ENCODE results near the gene BLOC1S1.

BLOC1S1 gene

DNA sequence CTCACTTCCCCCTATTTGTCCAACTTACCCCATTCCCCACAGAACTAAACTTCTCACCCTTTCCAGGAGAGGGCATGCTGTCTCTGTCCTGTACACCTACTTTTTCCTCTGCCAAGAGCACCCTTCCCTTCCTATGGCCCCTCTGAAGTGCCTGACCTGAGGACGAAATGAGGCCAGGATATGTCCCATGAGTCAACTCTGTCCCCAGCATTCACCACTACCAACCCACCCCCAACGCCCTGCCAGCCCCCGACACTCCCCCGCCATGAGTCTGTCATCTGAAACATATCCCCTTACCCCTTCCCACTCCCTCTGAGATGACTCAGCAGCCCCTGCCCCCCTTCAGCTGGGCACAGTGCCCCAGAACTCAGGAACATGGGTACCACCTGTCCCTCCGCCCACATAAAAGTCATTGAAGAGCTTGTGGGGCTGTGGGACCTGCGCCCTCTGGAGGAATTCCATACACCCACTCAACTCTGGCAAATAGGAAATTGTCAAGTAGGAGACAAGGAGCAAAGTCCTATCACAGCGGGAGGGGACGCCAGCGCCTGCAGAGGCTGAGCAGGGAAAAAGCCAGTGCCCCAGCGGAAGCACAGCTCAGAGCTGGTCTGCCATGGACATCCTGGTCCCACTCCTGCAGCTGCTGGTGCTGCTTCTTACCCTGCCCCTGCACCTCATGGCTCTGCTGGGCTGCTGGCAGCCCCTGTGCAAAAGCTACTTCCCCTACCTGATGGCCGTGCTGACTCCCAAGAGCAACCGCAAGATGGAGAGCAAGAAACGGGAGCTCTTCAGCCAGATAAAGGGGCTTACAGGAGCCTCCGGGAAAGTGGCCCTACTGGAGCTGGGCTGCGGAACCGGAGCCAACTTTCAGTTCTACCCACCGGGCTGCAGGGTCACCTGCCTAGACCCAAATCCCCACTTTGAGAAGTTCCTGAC lies 34.4 kb upstream of the BLOC1S1 start:
- Histone ChIP-seq H3K9ac (ENCODE audit: low read length) (peak overlapping the region; percentile 38), H3K23ac (ENCODE audit: low read length in 2 of 2) (no peak overlapping the region), H3K4me3 (ENCODE audit: insufficient read depth in 1 of 2, low read depth in 1 of 2, low read length in 2 of 2) (peak overlapping the region in 1 of 2 experiments; percentile 68), H3K27me3 (ENCODE audit: control insufficient read depth in 1 of 2, insufficient read depth in 1 of 2, low read length in 2 of 2) (peaks cover 0 to 23% of the 10 kb centered on the region in 2 experiments), H3K4ac (ENCODE audit: low read depth in 1 of 2, low read length in 2 of 2) (no peak overlapping the region), H4K8ac (ENCODE audit: low read length) (no peak overlapping the region), H2AFZ (ENCODE audit: low read depth, low read length) (no peak overlapping the region), H3K4me1 (ENCODE audit: control insufficient read depth, insufficient read depth, low read depth, low read length) (peaks cover 9% of the 10 kb centered on the region), H3K4me2 (ENCODE audit: low read length, poor library complexity, severe bottlenecking) (no peak overlapping the region), H3K36me3 (ENCODE audit: control insufficient read depth in 1 of 2, insufficient read depth in 2 of 2, low read depth in 1 of 2, low read length in 2 of 2) (peaks cover 0 to 14% of the 10 kb centered on the region in 2 experiments), H3K18ac (ENCODE audit: low read depth in 1 of 2, low read length in 2 of 2) (no peak overlapping the region), H2BK15ac (ENCODE audit: low read depth, poor library complexity, severe bottlenecking) (no peak overlapping the region), H2BK5ac (ENCODE audit: low read depth, low read length, poor library complexity, severe bottlenecking) (no peak overlapping the region), H3K27ac (ENCODE audit: low read length, poor library complexity, severe bottlenecking) (no peak overlapping the region), H3K14ac (ENCODE audit: low read length in 2 of 2) (no peak overlapping the region), H3K9me3 (ENCODE audit: control insufficient read depth, low read length) (no peaks in the 10 kb centered on the region), H2BK12ac (ENCODE audit: low read length in 2 of 2) (no peak overlapping the region), H2AK5ac (ENCODE audit: low read length, severe bottlenecking) (no peak overlapping the region), H2BK120ac (ENCODE audit: low read depth, low read length) (no peak overlapping the region), H3K79me1 (replicated peaks; ENCODE audit: low read length, poor library complexity, severe bottlenecking) (no peaks in the 10 kb centered on the region), H4K91ac (ENCODE audit: low read length) (no peak overlapping the region)
- WGBS: 45% methylated on average over 17 of the region's 17 CpGs
- peak; percentile 30 for DNase-seq

DNA sequence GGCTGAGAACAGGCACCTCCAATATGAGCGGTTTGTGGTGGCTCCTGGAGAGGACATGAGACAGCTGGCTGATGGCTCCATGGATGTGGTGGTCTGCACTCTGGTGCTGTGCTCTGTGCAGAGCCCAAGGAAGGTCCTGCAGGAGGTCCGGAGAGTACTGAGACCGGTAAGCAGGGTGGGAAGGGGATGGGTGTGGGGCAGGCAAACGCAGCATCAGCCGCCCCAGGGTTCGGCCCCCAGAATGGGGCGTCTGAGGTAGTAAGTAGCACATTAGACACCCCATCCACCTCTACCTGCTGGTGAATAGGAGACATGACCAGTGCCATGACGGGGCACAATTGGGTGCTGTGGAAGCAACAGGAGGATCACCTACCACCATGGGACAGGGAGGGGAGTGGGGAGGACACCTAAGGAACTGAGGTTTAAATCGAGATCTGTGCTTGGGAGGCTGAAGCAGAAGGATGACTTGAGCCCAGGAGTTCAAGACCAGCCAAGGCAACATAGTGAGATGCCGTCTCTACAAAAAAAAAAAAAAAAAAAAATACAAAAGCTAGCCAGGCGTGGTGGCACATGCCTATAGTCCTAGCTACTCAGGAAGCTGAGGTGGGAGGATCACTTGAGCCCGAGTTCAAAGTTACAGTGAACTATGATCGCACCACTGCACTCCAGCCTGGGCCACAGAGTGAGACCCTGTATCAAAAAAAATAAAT lies 33.6 kb upstream of the BLOC1S1 start:
- peaks cover 0 to 20% of the 10 kb centered on the region in 2 experiments for H3K36me3 ChIP-seq (ENCODE audit: control insufficient read depth in 1 of 2, insufficient read depth in 2 of 2, low read depth in 1 of 2, low read length in 2 of 2)
- H3K4me2 ChIP-seq (ENCODE audit: low read length, poor library complexity, severe bottlenecking): no peak overlapping the region
- no peak overlapping the region for H2BK12ac ChIP-seq (ENCODE audit: low read length in 2 of 2)
- no peak overlapping the region for H3K4ac ChIP-seq (ENCODE audit: low read depth in 1 of 2, low read length in 2 of 2)
- DNase-seq: no peak
- 88% methylated on average over 10 of the region's 13 CpGs for WGBS
- no peaks in the 10 kb centered on the region for H3K79me1 ChIP-seq (replicated peaks; ENCODE audit: low read length, poor library complexity, severe bottlenecking)
- no peak overlapping the region for H2BK5ac ChIP-seq (ENCODE audit: low read depth, low read length, poor library complexity, severe bottlenecking)
- H3K4me1 ChIP-seq (ENCODE audit: control insufficient read depth, insufficient read depth, low read depth, low read length): peaks cover 9% of the 10 kb centered on the region
- no peak overlapping the region for H2AFZ ChIP-seq (ENCODE audit: low read depth, low read length)
- H4K91ac ChIP-seq (ENCODE audit: low read length): no peak overlapping the region
- H3K27ac ChIP-seq (ENCODE audit: low read length, poor library complexity, severe bottlenecking): no peak overlapping the region
- no peak overlapping the region for H4K8ac ChIP-seq (ENCODE audit: low read length)
- no peak overlapping the region for H2BK15ac ChIP-seq (ENCODE audit: low read depth, poor library complexity, severe bottlenecking)
- H3K14ac ChIP-seq (ENCODE audit: low read length in 2 of 2): no peak overlapping the region
- H2BK120ac ChIP-seq (ENCODE audit: low read depth, low read length): no peak overlapping the region
- peak overlapping the region; percentile 38 for H3K9ac ChIP-seq (ENCODE audit: low read length)
- no peaks in the 10 kb centered on the region for H3K9me3 ChIP-seq (ENCODE audit: control insufficient read depth, low read length)
- H2AK5ac ChIP-seq (ENCODE audit: low read length, severe bottlenecking): no peak overlapping the region
- H3K27me3 ChIP-seq (ENCODE audit: control insufficient read depth in 1 of 2, insufficient read depth in 1 of 2, low read length in 2 of 2): peaks cover 0 to 29% of the 10 kb centered on the region in 2 experiments
- H3K23ac ChIP-seq (ENCODE audit: low read length in 2 of 2): no peak overlapping the region
- peak overlapping the region in 1 of 2 experiments; percentile 68 for H3K4me3 ChIP-seq (ENCODE audit: insufficient read depth in 1 of 2, low read depth in 1 of 2, low read length in 2 of 2)
- H3K18ac ChIP-seq (ENCODE audit: low read depth in 1 of 2, low read length in 2 of 2): no peak overlapping the region

DNA sequence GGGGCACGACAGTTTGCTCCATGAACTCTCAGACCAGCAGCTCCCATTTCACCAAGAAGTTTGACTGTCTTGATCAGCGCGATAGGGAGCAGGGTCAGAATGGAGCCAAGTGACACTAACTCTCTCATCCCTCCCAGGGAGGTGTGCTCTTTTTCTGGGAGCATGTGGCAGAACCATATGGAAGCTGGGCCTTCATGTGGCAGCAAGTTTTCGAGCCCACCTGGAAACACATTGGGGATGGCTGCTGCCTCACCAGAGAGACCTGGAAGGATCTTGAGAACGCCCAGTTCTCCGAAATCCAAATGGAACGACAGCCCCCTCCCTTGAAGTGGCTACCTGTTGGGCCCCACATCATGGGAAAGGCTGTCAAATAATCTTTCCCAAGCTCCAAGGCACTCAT lies 32.2 kb upstream of the BLOC1S1 start:
- Histone ChIP-seq H3K14ac (ENCODE audit: low read length in 2 of 2) (no peak overlapping the region), H3K36me3 (ENCODE audit: control insufficient read depth in 1 of 2, insufficient read depth in 2 of 2, low read depth in 1 of 2, low read length in 2 of 2) (peaks cover 0 to 31% of the 10 kb centered on the region in 2 experiments), H2BK120ac (ENCODE audit: low read depth, low read length) (no peak overlapping the region), H3K79me1 (replicated peaks; ENCODE audit: low read length, poor library complexity, severe bottlenecking) (no peaks in the 10 kb centered on the region), H3K18ac (ENCODE audit: low read depth in 1 of 2, low read length in 2 of 2) (no peak overlapping the region), H3K9ac (ENCODE audit: low read length) (no peak overlapping the region), H2AK5ac (ENCODE audit: low read length, severe bottlenecking) (no peak overlapping the region), H3K27me3 (ENCODE audit: control insufficient read depth in 1 of 2, insufficient read depth in 1 of 2, low read length in 2 of 2) (peaks cover 0 to 33% of the 10 kb centered on the region in 2 experiments), H2BK12ac (ENCODE audit: low read length in 2 of 2) (no peak overlapping the region), H3K27ac (ENCODE audit: low read length, poor library complexity, severe bottlenecking) (no peak overlapping the region), H4K91ac (ENCODE audit: low read length) (no peak overlapping the region), H3K4me3 (ENCODE audit: insufficient read depth in 1 of 2, low read depth in 1 of 2, low read length in 2 of 2) (no peak overlapping the region), H3K4me2 (ENCODE audit: low read length, poor library complexity, severe bottlenecking) (no peak overlapping the region), H2BK15ac (ENCODE audit: low read depth, poor library complexity, severe bottlenecking) (no peak overlapping the region), H2AFZ (ENCODE audit: low read depth, low read length) (no peak overlapping the region), H4K8ac (ENCODE audit: low read length) (no peak overlapping the region), H3K23ac (ENCODE audit: low read length in 2 of 2) (no peak overlapping the region), H3K4ac (ENCODE audit: low read depth in 1 of 2, low read length in 2 of 2) (no peak overlapping the region), H3K4me1 (ENCODE audit: control insufficient read depth, insufficient read depth, low read depth, low read length) (peaks cover 9% of the 10 kb centered on the region), H3K9me3 (ENCODE audit: control insufficient read depth, low read length) (no peaks in the 10 kb centered on the region), H2BK5ac (ENCODE audit: low read depth, low read length, poor library complexity, severe bottlenecking) (no peak overlapping the region)
- DNase-seq: no peak
- 88% methylated on average over 6 of the region's 7 CpGs for WGBS

DNA sequence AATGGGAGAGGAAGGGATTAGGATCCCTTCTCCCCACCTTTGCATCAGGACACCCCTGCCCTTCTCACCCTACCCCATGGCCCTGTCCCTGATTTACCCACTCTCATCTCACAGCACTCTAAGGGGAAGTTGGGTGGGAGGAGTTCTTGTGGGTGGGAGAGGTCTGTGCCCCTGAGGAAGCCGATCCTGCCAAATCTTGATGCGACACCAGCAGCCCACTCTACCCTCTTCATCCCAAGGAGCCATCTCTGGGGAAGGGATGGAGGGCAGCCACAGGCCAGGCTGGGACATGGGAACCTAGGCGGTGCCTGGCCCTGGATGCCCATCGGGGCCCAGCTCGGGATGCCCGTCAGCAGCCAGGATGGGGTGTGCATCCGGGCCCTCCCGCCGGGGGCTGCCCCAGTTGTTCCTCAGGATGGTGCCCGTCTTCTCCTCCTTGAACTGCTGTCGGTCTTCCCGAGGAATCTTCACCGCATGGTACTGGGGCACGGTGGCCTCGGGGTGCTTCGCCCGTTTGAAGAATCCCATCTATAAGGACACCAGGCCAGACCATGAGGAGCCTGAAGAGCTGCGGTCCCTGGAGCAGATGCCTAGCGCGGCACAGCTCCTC lies 31.0 kb upstream of the BLOC1S1 start:
- Histone ChIP-seq H3K4me1 (ENCODE audit: control insufficient read depth, insufficient read depth, low read depth, low read length) (peaks cover 9% of the 10 kb centered on the region), H3K27ac (ENCODE audit: low read length, poor library complexity, severe bottlenecking) (no peak overlapping the region), H2BK15ac (ENCODE audit: low read depth, poor library complexity, severe bottlenecking) (no peak overlapping the region), H3K36me3 (ENCODE audit: control insufficient read depth in 1 of 2, insufficient read depth in 2 of 2, low read depth in 1 of 2, low read length in 2 of 2) (peaks cover 0 to 38% of the 10 kb centered on the region in 2 experiments), H3K18ac (ENCODE audit: low read depth in 1 of 2, low read length in 2 of 2) (no peak overlapping the region), H3K4ac (ENCODE audit: low read depth in 1 of 2, low read length in 2 of 2) (no peak overlapping the region), H3K14ac (ENCODE audit: low read length in 2 of 2) (no peak overlapping the region), H4K8ac (ENCODE audit: low read length) (no peak overlapping the region), H3K27me3 (ENCODE audit: control insufficient read depth in 1 of 2, insufficient read depth in 1 of 2, low read length in 2 of 2) (peaks cover 0 to 33% of the 10 kb centered on the region in 2 experiments), H3K4me3 (ENCODE audit: insufficient read depth in 1 of 2, low read depth in 1 of 2, low read length in 2 of 2) (no peak overlapping the region), H2BK120ac (ENCODE audit: low read depth, low read length) (no peak overlapping the region), H4K91ac (ENCODE audit: low read length) (no peak overlapping the region), H3K9me3 (ENCODE audit: control insufficient read depth, low read length) (no peaks in the 10 kb centered on the region), H2AK5ac (ENCODE audit: low read length, severe bottlenecking) (no peak overlapping the region), H2BK12ac (ENCODE audit: low read length in 2 of 2) (no peak overlapping the region), H3K23ac (ENCODE audit: low read length in 2 of 2) (no peak overlapping the region), H3K4me2 (ENCODE audit: low read length, poor library complexity, severe bottlenecking) (no peak overlapping the region), H3K9ac (ENCODE audit: low read length) (no peak overlapping the region), H2AFZ (ENCODE audit: low read depth, low read length) (no peak overlapping the region), H3K79me1 (replicated peaks; ENCODE audit: low read length, poor library complexity, severe bottlenecking) (no peaks in the 10 kb centered on the region), H2BK5ac (ENCODE audit: low read depth, low read length, poor library complexity, severe bottlenecking) (no peak overlapping the region)
- WGBS: 92% methylated on average over 17 of the region's 20 CpGs
- no peak for DNase-seq

Measured in mesenchymal stem cell (in vitro differentiated cells and primary cell).